ENCODE results near the gene LNX2.

DNA sequence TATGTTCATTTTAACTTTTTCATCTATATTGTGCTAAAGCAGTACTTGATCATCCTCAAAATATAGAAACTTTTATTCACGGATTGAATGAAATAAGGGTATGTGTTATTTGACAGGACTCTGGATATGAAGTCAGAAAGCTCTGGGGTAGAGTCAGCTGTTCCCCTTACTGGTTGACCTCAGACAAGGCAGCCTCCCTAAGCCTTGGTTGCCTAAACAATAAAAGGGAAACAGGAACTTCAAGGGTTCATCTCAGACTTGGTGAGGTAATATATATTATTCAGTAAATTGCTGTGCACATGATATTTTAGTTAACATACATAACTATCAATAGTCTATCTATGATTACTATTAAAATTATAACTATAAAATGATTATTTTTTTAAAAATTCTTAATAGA is 14.9 kb upstream of the LNX2 start:
- TF ChIP-seq, protein P1, sequence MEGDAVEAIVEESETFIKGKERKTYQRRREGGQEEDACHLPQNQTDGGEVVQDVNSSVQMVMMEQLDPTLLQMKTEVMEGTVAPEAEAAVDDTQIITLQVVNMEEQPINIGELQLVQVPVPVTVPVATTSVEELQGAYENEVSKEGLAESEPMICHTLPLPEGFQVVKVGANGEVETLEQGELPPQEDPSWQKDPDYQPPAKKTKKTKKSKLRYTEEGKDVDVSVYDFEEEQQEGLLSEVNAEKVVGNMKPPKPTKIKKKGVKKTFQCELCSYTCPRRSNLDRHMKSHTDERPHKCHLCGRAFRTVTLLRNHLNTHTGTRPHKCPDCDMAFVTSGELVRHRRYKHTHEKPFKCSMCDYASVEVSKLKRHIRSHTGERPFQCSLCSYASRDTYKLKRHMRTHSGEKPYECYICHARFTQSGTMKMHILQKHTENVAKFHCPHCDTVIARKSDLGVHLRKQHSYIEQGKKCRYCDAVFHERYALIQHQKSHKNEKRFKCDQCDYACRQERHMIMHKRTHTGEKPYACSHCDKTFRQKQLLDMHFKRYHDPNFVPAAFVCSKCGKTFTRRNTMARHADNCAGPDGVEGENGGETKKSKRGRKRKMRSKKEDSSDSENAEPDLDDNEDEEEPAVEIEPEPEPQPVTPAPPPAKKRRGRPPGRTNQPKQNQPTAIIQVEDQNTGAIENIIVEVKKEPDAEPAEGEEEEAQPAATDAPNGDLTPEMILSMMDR (conservative IDR thresholded peaks at IDR 0.05; ENCODE audit: low read depth, low read length) = no peak
- TF ChIP-seq CEBPB (IDR thresholded peaks at IDR 0.05; ENCODE audit: low read depth, low read length) (no peak), POLR2A (IDR thresholded peaks at IDR 0.05; ENCODE audit: low read depth, low read length) (no peak), FOS (IDR thresholded peaks at IDR 0.05; ENCODE audit: low read depth, low read length) (no peak), MXI1 (IDR thresholded peaks at IDR 0.05; ENCODE audit: borderline replicate concordance, low read depth, low read length) (no peak), BHLHE40 (IDR thresholded peaks at IDR 0.05; ENCODE audit: low read depth, low read length) (no peak), RFX5 (IDR thresholded peaks at IDR 0.05; ENCODE audit: low read depth, low read length) (no peak), MAFK (IDR thresholded peaks at IDR 0.05; ENCODE audit: low read depth, low read length) (no peak), SMC3 (IDR thresholded peaks at IDR 0.05; ENCODE audit: low read depth, low read length) (no peak)
